GM12878 (cell line): Measurements from ENCODE around the gene PLAC9. TPM values are rescaled to one million over a fixed set of nuclear protein-coding genes. Genes with fewer than 3 reads are reported as not detected.

Experiments used
- ATAC-seq: fragments of 200-7000 bp; cut with Tn5 transposase; 3 replicates; pipeline ENCODE4 v1.9.1; 2020; ENCODE audit warnings: mild to moderate bottlenecking, moderate library complexity
- BruUV-seq: library from RNA; stranded (reverse); fragments of 400-500 nt; replicated peaks from 2 replicates; lab custom pipeline; 2021; lab: Mats Ljungman, UMichigan
- CTCF ChIA-PET: fragments of 300-600 bp; sonication (Branson Sonifier 250); formaldehyde crosslinking; extraction: SDS; loops from one replicate; lab custom pipeline; 2021; ENCODE audit warnings: inconsistent platforms; lab: Yijun Ruan, JAX
- POLR2A ChIA-PET: fragments of 350-600 bp; formaldehyde crosslinking; extraction: SDS; loops from one replicate; lab custom pipeline; 2021; ENCODE audit warnings: inconsistent platforms; lab: Charles Lee
- RAD21 ChIA-PET: fragments of 300-600 bp; sonication (Branson Sonifier 250); formaldehyde crosslinking; loops from one replicate; lab custom pipeline; 2023; ENCODE audit warnings: antibody characterized with exemption; ENCODE audit not compliant: unreplicated experiment; lab: Charles Lee
- SMC1A ChIA-PET: fragments of 300-600 bp; sonication (Branson Sonifier 250); formaldehyde crosslinking; loops from one replicate; lab custom pipeline; 2023; ENCODE audit not compliant: unreplicated experiment, uncharacterized antibody; lab: Charles Lee
- DNase-seq: peaks from one replicate; pipeline ENCODE4 v3.0.0-alpha.2; 2011; ENCODE audit warnings: low read depth, low spot score
- FAIRE-seq: peaks from 3 replicates; lab custom pipeline; 2011; peaks lifted over from hg19 to GRCh38; lab: Jason Lieb, UNC
- H2AFZ ChIP-seq: 2 replicates; pipeline ENCODE4 v1.6.0; 2011; ENCODE audit warnings: low read depth, low read length, control low read depth; ENCODE audit not compliant: control insufficient read depth
- H3K27ac ChIP-seq: 2 replicates; pipeline ENCODE4 v1.5.1; 2011; ENCODE audit warnings: control low read depth; ENCODE audit not compliant: control insufficient read depth, insufficient read depth
- H3K27me3 ChIP-seq, 2 experiments: replicated peaks in 1 of 2; 2 replicates each; pipeline versions ENCODE4 v1.6.0 to v1.6.1; 2011; ENCODE audit warnings: low read length in 1 of 2; ENCODE audit not compliant: control insufficient read depth in 2 of 2, insufficient read depth in 2 of 2
- H3K36me3 ChIP-seq, 2 experiments: 2 replicates each; pipeline ENCODE4 v1.5.1; 2011; ENCODE audit warnings: low read length in 1 of 2; ENCODE audit not compliant: control insufficient read depth in 2 of 2, insufficient read depth in 2 of 2
- H3K4me1 ChIP-seq: 2 replicates; pipeline ENCODE4 v1.6.1; 2011; ENCODE audit warnings: mild to moderate bottlenecking, low read length, moderate library complexity, mixed read lengths; ENCODE audit not compliant: control insufficient read depth, insufficient read depth
- H3K4me2 ChIP-seq: 2 replicates; pipeline ENCODE4 v1.6.0; 2011; ENCODE audit warnings: control low read depth; ENCODE audit not compliant: control insufficient read depth, insufficient read depth
- H3K4me3 ChIP-seq: fragments of 200-600 bp; sonication (generic); 2 replicates; pipeline ENCODE4 v1.5.1; 2016
- H3K79me2 ChIP-seq: 2 replicates; pipeline ENCODE4 v1.6.0; 2011; ENCODE audit warnings: low read length; ENCODE audit not compliant: control insufficient read depth, insufficient read depth
- H3K9ac ChIP-seq: 2 replicates; pipeline ENCODE4 v1.8.0; 2011; ENCODE audit warnings: low read length, control low read depth, mixed read lengths; ENCODE audit not compliant: control insufficient read depth, insufficient read depth
- H3K9me3 ChIP-seq: replicated peaks from 3 replicates; pipeline ENCODE4 v1.5.1; 2011; ENCODE audit warnings: mild to moderate bottlenecking, low read length; ENCODE audit not compliant: control insufficient read depth, insufficient read depth
- H4K20me1 ChIP-seq: 2 replicates; pipeline ENCODE4 v1.6.0; 2011; ENCODE audit not compliant: control insufficient read depth, insufficient read depth
- BRCA1 ChIP-seq: IDR thresholded peaks from 2 replicates; pipeline ENCODE4 v1.6.1; 2011; ENCODE audit warnings: low read depth, low read length, improper control_type of control experiment
- EP300 ChIP-seq, 2 experiments: fragments of 150-350 bp in 1 of 2; IDR thresholded peaks; 2 replicates each; pipeline ENCODE4 v1.6.1; 2011 to 2012; ENCODE audit warnings: low read depth in 2 of 2, low read length in 2 of 2, borderline replicate concordance in 1 of 2, improper control_type of control experiment in 1 of 2, inconsistent platforms in 1 of 2; ENCODE audit not compliant: control insufficient read depth in 1 of 2
- ESRRA ChIP-seq: IDR thresholded peaks from 2 replicates; pipeline ENCODE4 v1.6.1; 2012; ENCODE audit warnings: mild to moderate bottlenecking, low read length, improper control_type of control experiment
- GATAD2B ChIP-seq: fragments of 450-650 bp; conservative IDR thresholded peaks from 2 replicates; pipeline ENCODE4 v1.6.1; 2017; ENCODE audit warnings: low read depth, mild to moderate bottlenecking, moderate library complexity
- NFXL1 ChIP-seq: fragments of 450-650 bp; IDR thresholded peaks from 2 replicates; pipeline ENCODE4 v1.6.1; 2017; ENCODE audit warnings: antibody characterized with exemption, mild to moderate bottlenecking, borderline replicate concordance
- PKNOX1 ChIP-seq: fragments of 450-650 bp; IDR thresholded peaks from 2 replicates; pipeline ENCODE4 v1.6.1; 2016; ENCODE audit warnings: mild to moderate bottlenecking
- WGBS: methylation state at CpG from one replicate; pipeline ENCODE4 v1.1.6; 2016; ENCODE audit warnings: low lambda C conversion rate; ENCODE audit not compliant: insufficient replicate concordance, insufficient coverage; ENCODE audit errors: missing lambda C conversion rate; 5-methylcytosine and 5-hydroxymethylcytosine counted together
- in situ Hi-C: fragments of 300-500 bp; cut with MboI; formaldehyde crosslinking; loops from 9 replicates; pipeline ENCODE4 v1.14.3; 2018; ENCODE audit warnings: mixed read lengths
- intact Hi-C: fragments of 100-400 bp; cut with micrococcal nuclease; formaldehyde crosslinking; loops from one replicate; pipeline ENCODE4 v1.14.2; 2022; ENCODE audit not compliant: unreplicated experiment
- polyA plus RNA-seq, 11 experiments: library from polyadenylated mRNA; depleted of rRNA in 4 of 11; unstranded in 6 of 11; stranded (reverse) in 5 of 11; fragments of >200 nt; fragmentation: Nextera tagmentation in 4 of 11; fragmentation: Illumina TruSeq in 1 of 11; extraction: Ambion mirVana in 4 of 11; extraction: Trizol in 1 of 11; gene quantifications; 1 replicate in 1 of 11; 2 replicates in 10 of 11; pipeline versions ENCODE4 v1.2.1 to v1.2.3, GENCODE V29; 2011 to 2016; ENCODE audit warnings: inconsistent platforms in 2 of 11, missing spikeins in 2 of 11, low read depth in 1 of 11
- total RNA-seq, 4 experiments: library from RNA; depleted of rRNA in 3 of 4; stranded (reverse); fragments of >200 nt in 3 of 4; fragmentation: Illumina TruSeq in 1 of 4; extraction: Trizol in 1 of 4; gene quantifications; 2 replicates each; pipeline versions ENCODE4 v1.2.1 to v1.2.3, GENCODE V29; 2013 to 2021

Gene PLAC9
- total and polyA plus RNA-seq, 10 of the 15 experiments (the other 5 are each of a cell fraction or from before 2014, with no cell fraction given), result not detected

GRCh38 chr10:80140251-80140650 is 7.7 kb downstream of the PLAC9 start:
- POLR2A ChIA-PET, result no interaction called here
- SMC1A ChIA-PET, result interaction anchor here (1.6 to 1.8 kb wide), 2 partner anchors 82 to 121 kb away, joined by 4 read pairs; no protein-coding TSS in a partner anchor
- 55% methylated on average over 7 of the region's 7 CpGs for WGBS
- Histone ChIP-seq H3K9me3 (no peaks in the 10 kb centered on the region), H3K27ac (no peak overlapping the region), H3K9ac (no peak overlapping the region), H2AFZ (no peak overlapping the region), H4K20me1 (no peaks in the 10 kb centered on the region), H3K27me3 (no peaks in the 10 kb centered on the region; a peak in 1 of 4 replicates), H3K4me1 (peaks cover 7% of the 10 kb centered on the region), H3K4me3 (no peak overlapping the region), H3K36me3 (no peaks in the 10 kb centered on the region), H3K4me2 (no peak overlapping the region), H3K79me2 (no peaks in the 10 kb centered on the region)
- in situ Hi-C loops, result no loop called here
- FAIRE-seq (no peak), ATAC-seq (no peak), DNase-seq (no peak)
- TF ChIP-seq PKNOX1, result no peak
- no peak for TF ChIP-seq NFXL1
- no peak for TF ChIP-seq GATAD2B
- no peak for TF ChIP-seq BRCA1
- TF ChIP-seq ESRRA, result no peak
- no peak for TF ChIP-seq EP300 (IDR thresholded peaks at IDR 0.05; ENCODE audit: borderline replicate concordance in 1 of 2, control insufficient read depth in 1 of 2, low read depth in 2 of 2, low read length in 2 of 2)
- RAD21 ChIA-PET, result no interaction called here
- intact Hi-C loops, result no loop called here
- CTCF ChIA-PET, result interaction anchor here (0.5 to 1.5 kb wide), 2 partner anchors 36 to 82 kb away, joined by 3 to 6 read pairs; no protein-coding TSS in a partner anchor
- BruUV-seq, result no TSS peak
